Small intestine (tissue), 7 donors: Measurements from ENCODE around the gene KCNC4. TPM values are rescaled to one million over a fixed set of nuclear protein-coding genes. Genes with fewer than 3 reads are reported as not detected.

Experiments
- DNase-seq, 2 donors: peaks; one replicate each; pipeline versions ENCODE4 v3.0.0 to v3.0.0-alpha.2; 2013
- FAIRE-seq: peaks from 2 replicates; lab custom pipeline; 2012; peaks lifted over from hg19 to GRCh38; lab: Jason Lieb, UNC
- H3K27ac ChIP-seq, 3 donors: one replicate each; pipeline ENCODE4 v1.5.1; 2013; ENCODE audit warnings: low read length in 2 of 3, mild to moderate bottlenecking in 2 of 3, control low read depth in 1 of 3, inconsistent platforms in 1 of 3, low read depth in 1 of 3, moderate library complexity in 1 of 3
- H3K27me3 ChIP-seq, 3 donors: one replicate each; pipeline ENCODE4 v1.6.1; 2013; ENCODE audit warnings: low read length in 3 of 3, inconsistent platforms in 1 of 3; ENCODE audit not compliant: control insufficient read depth in 3 of 3, insufficient read depth in 3 of 3
- H3K36me3 ChIP-seq, 3 donors: one replicate each; pipeline ENCODE4 v1.6.1; 2013; ENCODE audit warnings: low read length in 3 of 3, inconsistent platforms in 1 of 3, low read depth in 1 of 3, mild to moderate bottlenecking in 1 of 3, moderate library complexity in 1 of 3; ENCODE audit not compliant: control insufficient read depth in 3 of 3, insufficient read depth in 2 of 3
- H3K4me1 ChIP-seq, 3 donors: one replicate each; pipeline ENCODE4 v1.6.1; 2013; ENCODE audit warnings: low read length in 2 of 3, inconsistent platforms in 1 of 3, low read depth in 1 of 3, mild to moderate bottlenecking in 1 of 3, moderate library complexity in 1 of 3; ENCODE audit not compliant: control insufficient read depth in 3 of 3, insufficient read depth in 2 of 3
- H3K4me3 ChIP-seq, 3 donors: one replicate each; pipeline ENCODE4 v1.5.1; 2013; ENCODE audit warnings: low read length in 3 of 3, control low read depth in 1 of 3, inconsistent platforms in 1 of 3, low read depth in 1 of 3, mild to moderate bottlenecking in 1 of 3, moderate library complexity in 1 of 3
- H3K9me3 ChIP-seq, 2 donors: one replicate each; pipeline ENCODE4 v1.6.1; 2013; ENCODE audit warnings: low read depth in 1 of 2, low read length in 1 of 2; ENCODE audit not compliant: control insufficient read depth in 2 of 2, insufficient read depth in 1 of 2
- WGBS, 3 donors: extraction: QIAGEN DNeasy Blood & Tissue Kit; methylation state at CpG; one replicate each; pipeline ENCODE4 v1.1.7; 2013; 5-methylcytosine and 5-hydroxymethylcytosine counted together
- polyA plus RNA-seq, 4 donors: library from polyadenylated mRNA; stranded (reverse) in 3 of 4; unstranded in 1 of 4; fragments of 200-250 nt in 3 of 4; fragments of 120-200 nt in 1 of 4; gene quantifications; one replicate each; pipeline versions ENCODE4 v1.2.1 to v1.2.3, GENCODE V29; 2013
- donor health status: healthy with polysubstance abuse.
- donor health status: control.
- donor health status: control.
- donor health status: Bipolar disorder and iron deficiency.
- donor health status: healthy.

Gene KCNC4
- polyA plus RNA-seq, 4 donors, result under 0.01 to 3.7 (median 2.1) TPM

DNA sequence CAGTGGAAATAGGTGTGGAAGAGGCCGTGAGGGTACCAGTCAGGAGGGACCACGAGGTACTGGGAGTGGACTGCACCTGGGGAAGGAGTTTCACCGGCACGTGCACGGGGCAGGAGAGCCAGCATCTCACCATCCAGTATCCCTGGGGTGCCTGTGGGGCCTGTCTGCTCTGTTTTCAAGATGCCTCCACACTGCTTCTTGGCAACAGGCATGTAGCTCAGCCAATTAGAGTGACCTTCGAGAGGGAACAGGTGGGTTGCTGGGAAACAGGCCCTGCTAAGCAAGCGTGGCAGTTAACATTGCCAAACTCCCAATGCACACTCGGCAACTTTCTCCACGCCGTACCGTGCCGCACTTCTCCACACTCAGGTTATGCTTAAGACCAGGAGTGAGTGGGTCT is 17.7 kb downstream of the KCNC4 start:
- DNase-seq (no peak), FAIRE-seq (no peak)
- whole genome bisulfite sequencing, 3 donors, result 87 to 91% (median 90%) methylated on average over 12 of the region's 12 CpGs
- no peak overlapping the region for H3K27ac ChIP-seq
- H3K9me3 ChIP-seq, result peaks cover 0 to 8% of the 10 kb centered on the region in 2 donors
- no peak overlapping the region for H3K4me3 ChIP-seq
- no peaks in the 10 kb centered on the region for H3K27me3 ChIP-seq
- no peaks in the 10 kb centered on the region for H3K4me1 ChIP-seq
- H3K36me3 ChIP-seq, result peaks cover 0 to 20% (median 0%) of the 10 kb centered on the region in 3 donors

DNA sequence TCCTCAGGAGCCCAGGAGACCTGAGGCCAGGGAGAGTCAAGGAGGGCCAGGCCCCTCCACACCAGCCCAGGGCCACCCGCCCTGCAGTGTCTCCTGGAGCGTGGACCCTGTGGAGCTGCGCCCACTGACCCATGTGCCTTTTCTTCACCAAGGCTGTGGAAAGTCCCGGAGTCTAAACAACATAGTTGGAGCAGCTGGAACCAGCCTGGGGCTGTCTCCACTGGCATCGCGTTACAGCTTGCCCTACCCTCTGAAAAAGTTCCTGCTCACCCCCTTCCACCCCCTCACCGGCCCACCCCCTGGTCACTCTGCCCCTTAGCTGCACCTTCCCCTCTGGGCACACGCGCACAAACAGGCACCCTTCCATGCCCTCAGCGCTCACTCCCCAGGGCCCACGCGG is 18.3 kb downstream of the KCNC4 start:
- Histone ChIP-seq H3K36me3 (peaks cover 0 to 17% (median 0%) of the 10 kb centered on the region in 3 donors), H3K4me3 (no peak overlapping the region), H3K27ac (no peak overlapping the region), H3K4me1 (no peaks in the 10 kb centered on the region), H3K9me3 (peaks cover 0 to 13% of the 10 kb centered on the region in 2 donors), H3K27me3 (no peaks in the 10 kb centered on the region)
- FAIRE-seq (no peak), DNase-seq (no peak)
- WGBS, 3 donors, result 86 to 94% (median 90%) methylated on average over 11 to 12 of the region's 12 CpGs

DNA sequence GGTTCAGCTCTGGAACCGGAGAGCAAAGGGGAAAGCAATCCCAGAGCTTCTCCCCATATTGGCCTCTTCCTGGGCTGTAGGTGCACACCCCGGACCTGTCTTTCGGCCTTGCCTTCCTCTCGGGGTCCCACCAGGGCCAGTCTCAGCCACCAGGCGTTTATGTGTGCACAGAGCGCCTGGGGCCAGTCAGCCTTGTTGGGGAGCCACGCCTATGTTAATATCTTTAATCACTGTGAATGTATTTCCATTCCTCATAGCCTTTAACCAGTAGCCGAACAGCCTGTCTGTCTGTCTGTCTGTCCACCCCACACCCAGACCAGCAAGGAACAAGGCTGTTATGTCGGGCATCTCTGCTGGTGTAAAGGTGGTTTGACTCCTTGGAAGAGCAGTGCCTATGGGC is 18.8 kb downstream of the KCNC4 start:
- no peak for DNase-seq

GRCh38 chr1:110229348-110230001 is 19.4 kb downstream of the KCNC4 start:
- Histone ChIP-seq H3K27ac (no peak overlapping the region), H3K9me3 (peaks cover 0 to 13% of the 10 kb centered on the region in 2 donors), H3K36me3 (peaks cover 0 to 20% (median 0%) of the 10 kb centered on the region in 3 donors), H3K4me1 (no peaks in the 10 kb centered on the region), H3K27me3 (no peaks in the 10 kb centered on the region), H3K4me3 (no peak overlapping the region)
- WGBS, 3 donors, result 87 to 92% (median 89%) methylated on average over 16 to 21 of the region's 21 CpGs
- FAIRE-seq (no peak), DNase-seq (no peak)

More for the DNA sequence above, 18.8 kb downstream of the KCNC4 start:
- no peaks in the 10 kb centered on the region for H3K27me3 ChIP-seq
- peaks cover 0 to 20% (median 0%) of the 10 kb centered on the region in 3 donors for H3K36me3 ChIP-seq
- FAIRE-seq, result no peak
- no peaks in the 10 kb centered on the region for H3K4me1 ChIP-seq
- H3K4me3 ChIP-seq, result no peak overlapping the region
- H3K9me3 ChIP-seq, result peaks cover 0 to 13% of the 10 kb centered on the region in 2 donors
- no peak overlapping the region for H3K27ac ChIP-seq
- 50 to 70% (median 61%) methylated on average over 9 of the region's 9 CpGs for WGBS, 3 donors

GRCh38 chr1:110230381-110231199 is 20.5 kb downstream of the KCNC4 start:
- FAIRE-seq (no peak), DNase-seq (no peak)
- no peak overlapping the region for H3K4me3 ChIP-seq
- H3K27ac ChIP-seq, result no peak overlapping the region
- H3K36me3 ChIP-seq, result peaks cover 0 to 20% (median 0%) of the 10 kb centered on the region in 3 donors
- 82 to 95% (median 88%) methylated on average over 11 of the region's 11 CpGs for WGBS, 3 donors
- H3K9me3 ChIP-seq, result peaks cover 0 to 13% of the 10 kb centered on the region in 2 donors
- H3K27me3 ChIP-seq, result no peaks in the 10 kb centered on the region
- peaks cover 0 to 3% (median 3%) of the 10 kb centered on the region in 3 donors for H3K4me1 ChIP-seq

DNA sequence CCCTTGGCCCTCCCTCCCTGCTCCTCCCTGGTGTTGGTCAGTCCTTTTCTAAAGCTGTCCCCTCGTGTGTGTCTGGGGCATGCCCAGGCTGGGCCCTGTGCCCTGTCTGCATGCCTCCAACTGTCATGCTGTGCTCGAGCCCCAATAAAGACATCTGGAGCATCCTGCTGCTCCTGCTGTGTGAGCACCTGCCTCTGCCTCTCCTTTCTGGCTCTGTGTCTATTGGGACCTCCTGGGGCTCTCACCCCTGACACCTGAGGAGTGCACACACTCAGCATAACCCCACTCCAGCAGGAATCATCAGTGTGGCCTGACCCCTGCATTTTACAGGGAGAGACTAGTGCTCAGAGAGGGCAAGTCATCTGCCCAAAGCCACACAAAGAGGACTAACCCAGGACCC is 23.7 kb downstream of the KCNC4 start:
- H3K4me1 ChIP-seq, result peaks cover 0 to 12% (median 11%) of the 10 kb centered on the region in 3 donors
- peaks cover 0 to 13% of the 10 kb centered on the region in 2 donors for H3K9me3 ChIP-seq
- H3K4me3 ChIP-seq, result no peak overlapping the region
- FAIRE-seq (no peak), DNase-seq (no peak)
- H3K27me3 ChIP-seq, result no peaks in the 10 kb centered on the region
- no peak overlapping the region for H3K27ac ChIP-seq
- H3K36me3 ChIP-seq, result peaks cover 0 to 16% (median 0%) of the 10 kb centered on the region in 3 donors
- 70 to 88% (median 74%) methylated on average over 2 of the region's 2 CpGs for WGBS, 3 donors

- H3K27me3 ChIP-seq, result no peaks in the 10 kb centered on the region
- peaks cover 0 to 13% (median 0%) of the 10 kb centered on the region in 3 donors for H3K36me3 ChIP-seq
- peaks cover 0 to 13% of the 10 kb centered on the region in 2 donors for H3K9me3 ChIP-seq
- H3K4me3 ChIP-seq, result no peak overlapping the region
- FAIRE-seq (no peak), DNase-seq (no peak)
- WGBS, 3 donors, result 89 to 94% (median 91%) methylated on average over 5 of the region's 5 CpGs
- H3K27ac ChIP-seq, result peak overlapping the region in 1 of 3 donors; percentile 62
- peaks cover 0 to 12% (median 11%) of the 10 kb centered on the region in 3 donors for H3K4me1 ChIP-seq
Measured at GRCh38 chr1:110234691-110235090, 24.6 kb downstream of the KCNC4 start.

DNA sequence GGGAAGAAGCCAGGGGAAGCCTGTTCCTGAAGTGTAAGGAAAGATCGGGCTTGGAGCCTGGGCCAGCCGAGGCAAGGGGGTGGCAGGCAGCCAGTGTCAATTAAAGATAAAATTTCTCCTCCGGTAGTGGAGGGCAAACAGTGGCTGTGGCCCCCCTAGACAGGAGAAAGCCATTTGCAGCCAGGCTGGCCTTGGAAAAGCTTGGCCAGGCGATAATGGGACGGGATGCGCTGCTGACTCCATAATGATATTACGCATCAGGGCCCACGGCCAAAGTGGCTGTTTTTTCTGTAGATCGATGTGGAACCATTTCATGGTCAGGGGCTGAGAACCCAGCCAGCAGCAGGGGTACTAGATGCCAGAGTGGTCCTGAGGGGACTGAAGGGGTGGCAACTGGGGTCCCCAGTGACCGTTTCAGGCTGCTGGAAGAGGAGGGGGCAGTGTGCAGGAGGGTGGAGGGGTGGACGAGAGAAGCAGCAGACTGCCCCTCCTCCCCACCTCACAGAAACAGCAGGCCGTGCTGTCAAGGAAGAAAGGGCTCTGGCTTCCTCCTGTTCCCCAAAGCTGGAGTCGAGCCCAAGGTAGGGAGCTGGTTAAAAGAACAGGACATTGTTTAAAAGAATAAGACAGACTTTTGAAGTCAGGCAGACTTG is 25.2 kb downstream of the KCNC4 start:
- Histone ChIP-seq H3K27me3 (no peaks in the 10 kb centered on the region), H3K9me3 (peaks cover 0 to 13% of the 10 kb centered on the region in 2 donors), H3K4me3 (no peak overlapping the region), H3K4me1 (peaks cover 0 to 12% (median 11%) of the 10 kb centered on the region in 3 donors), H3K36me3 (peaks cover 0 to 13% (median 0%) of the 10 kb centered on the region in 3 donors), H3K27ac (peak overlapping the region in 1 of 3 donors; percentile 62)
- 60 to 70% (median 62%) methylated on average over 13 of the region's 13 CpGs for WGBS, 3 donors
- FAIRE-seq, result no peak
- DNase-seq, result no peak
